GM19463 (cell line): Measurements from ENCODE around the gene EVX1.

ENCODE experiments used
- ATAC-seq: cut with Tn5 transposase; IDR thresholded peaks from one replicate; pipeline ENCODE4 v1.9.1; 2021; ENCODE audit warnings: mild to moderate bottlenecking, moderate library complexity; ENCODE audit not compliant: unreplicated experiment

The EVX1 gene

DNA sequence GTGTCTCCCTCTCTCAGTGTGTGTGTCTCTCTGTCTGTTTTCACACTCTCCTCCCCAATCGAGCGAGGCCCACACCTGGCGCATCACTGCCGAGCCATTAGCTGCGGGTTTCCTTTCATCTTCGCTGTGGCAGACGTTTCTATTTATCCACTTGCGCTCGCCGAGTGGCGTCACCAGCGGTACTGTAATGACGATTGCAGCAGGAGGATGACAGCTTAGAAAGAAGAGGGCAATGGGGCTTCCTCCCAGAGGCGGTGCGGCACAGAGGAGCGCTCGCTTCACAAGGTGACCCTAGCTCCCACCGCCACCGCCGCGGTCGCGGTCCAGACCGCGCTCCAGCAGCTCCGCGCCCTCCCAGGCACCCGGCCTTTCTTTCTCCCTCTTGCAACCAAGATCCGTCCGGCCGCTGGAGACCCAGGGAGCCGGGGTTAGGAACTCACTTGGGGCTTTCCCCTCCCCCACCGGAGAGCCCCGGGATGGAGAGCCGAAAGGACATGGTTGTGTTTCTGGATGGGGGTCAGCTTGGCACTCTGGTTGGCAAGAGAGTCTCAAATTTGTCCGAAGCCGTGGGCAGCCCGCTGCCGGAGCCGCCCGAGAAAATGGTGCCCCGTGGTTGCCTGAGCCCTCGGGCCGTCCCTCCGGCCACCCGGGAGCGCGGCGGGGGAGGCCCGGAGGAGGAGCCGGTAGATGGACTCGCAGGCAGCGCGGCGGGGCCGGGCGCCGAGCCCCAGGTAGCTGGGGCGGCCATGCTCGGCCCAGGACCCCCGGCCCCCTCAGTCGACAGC is at the start of gene EVX1:
Gene EVX1 (plus strand): TSS at position 248 of the 785 bp plus-strand sequence. CDS start 229 bp downstream, at position 477.
- no peak for ATAC-seq

DNA sequence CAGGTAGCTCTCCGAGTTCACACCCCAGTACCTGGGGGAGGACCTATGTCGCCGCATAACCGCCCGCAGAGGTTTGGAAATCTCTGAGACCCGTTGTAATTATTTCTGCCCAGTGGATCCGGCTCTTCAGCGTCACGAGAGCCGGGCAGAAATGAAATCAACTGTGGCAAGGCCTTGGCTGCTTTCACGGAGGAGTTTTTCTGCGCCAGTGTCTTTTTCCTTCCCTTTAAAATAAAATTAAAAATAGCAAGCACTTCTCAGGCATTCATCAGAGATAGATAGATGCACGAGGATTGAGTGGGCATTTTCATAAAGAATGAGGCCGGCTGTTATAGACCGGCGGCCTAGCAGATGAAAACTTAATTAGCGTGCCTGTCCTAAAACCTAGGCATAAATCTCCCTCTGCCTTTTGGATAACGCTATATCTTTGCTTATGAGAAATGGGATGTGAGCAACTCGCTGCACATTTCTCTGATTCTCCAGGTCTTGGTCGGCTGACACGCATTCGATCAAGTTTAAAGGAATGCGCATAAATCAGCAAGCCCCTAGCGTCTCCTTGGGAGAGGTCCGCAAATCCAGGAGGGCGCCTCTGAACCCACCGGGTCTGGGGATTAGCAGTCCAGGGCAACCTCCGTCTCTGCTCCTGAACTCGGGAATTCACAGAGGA is 49.1 kb upstream of the EVX1 start:
- ATAC-seq, result no peak

DNA sequence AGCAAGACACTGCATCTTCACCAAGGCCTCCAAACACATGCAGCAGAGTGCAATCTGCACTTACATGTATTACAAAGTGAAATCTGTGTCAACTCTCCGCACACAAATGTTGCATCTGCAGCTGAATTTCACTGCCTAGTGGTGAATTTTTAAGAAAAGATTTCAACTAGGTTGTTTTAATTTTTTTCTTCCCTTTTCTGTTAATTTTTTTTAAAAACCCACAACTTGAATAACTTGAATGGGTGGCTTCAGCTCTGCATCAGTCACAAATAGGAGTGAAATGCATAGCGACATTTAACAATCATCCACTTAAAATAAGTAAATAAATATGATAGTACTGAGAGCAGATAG is 48.6 kb upstream of the EVX1 start:
- no peak for ATAC-seq

- no peak for ATAC-seq
Measured at GRCh38 chr7:27194686-27195379, 47.8 kb upstream of the EVX1 start.

- ATAC-seq, result no peak
Measured at GRCh38 chr7:27196287-27196767, 46.3 kb upstream of the EVX1 start.

DNA sequence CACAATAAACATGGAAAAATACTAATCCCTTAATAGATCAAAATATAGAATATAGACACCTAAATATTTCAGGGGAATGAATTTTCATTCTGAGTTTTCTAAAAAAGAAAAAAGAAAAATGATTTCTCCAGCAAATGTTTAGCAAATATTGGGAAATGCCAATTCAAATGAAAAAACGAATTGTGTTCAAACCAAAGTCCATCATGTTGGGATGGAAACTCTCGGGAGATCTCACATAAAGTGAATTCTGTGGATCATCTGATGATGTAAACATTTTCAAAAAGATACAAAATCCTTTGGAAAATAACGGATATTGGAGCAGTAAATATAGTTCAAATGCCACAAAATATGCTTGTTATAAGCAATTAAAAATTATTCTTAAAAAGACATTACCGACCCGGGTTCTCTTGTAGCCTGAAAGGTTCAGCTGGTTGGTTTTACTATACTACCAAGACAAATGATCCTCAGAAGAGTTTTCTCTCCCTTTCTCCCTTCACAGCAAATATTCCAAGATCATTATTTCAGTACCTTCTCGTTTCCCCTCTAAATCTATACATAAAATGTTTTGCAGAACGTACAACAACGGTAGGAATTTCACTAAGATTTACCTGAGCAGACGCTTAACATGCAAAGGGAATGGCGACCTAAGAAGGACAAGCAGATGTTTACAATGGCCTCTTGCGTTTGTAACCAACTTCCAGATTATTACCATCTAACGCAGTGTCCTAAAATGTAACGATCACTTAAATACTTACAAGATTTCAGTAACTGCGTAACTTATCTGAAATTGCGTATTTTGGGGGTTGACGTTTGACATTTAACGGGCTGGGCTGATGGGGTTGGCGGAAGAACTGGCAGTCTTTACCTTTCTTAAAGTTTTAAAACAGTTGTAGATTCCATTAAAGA is 45.2 kb upstream of the EVX1 start:
- no peak for ATAC-seq

- ATAC-seq, result no peak
Measured at GRCh38 chr7:27198138-27198841, 44.3 kb upstream of the EVX1 start.

DNA sequence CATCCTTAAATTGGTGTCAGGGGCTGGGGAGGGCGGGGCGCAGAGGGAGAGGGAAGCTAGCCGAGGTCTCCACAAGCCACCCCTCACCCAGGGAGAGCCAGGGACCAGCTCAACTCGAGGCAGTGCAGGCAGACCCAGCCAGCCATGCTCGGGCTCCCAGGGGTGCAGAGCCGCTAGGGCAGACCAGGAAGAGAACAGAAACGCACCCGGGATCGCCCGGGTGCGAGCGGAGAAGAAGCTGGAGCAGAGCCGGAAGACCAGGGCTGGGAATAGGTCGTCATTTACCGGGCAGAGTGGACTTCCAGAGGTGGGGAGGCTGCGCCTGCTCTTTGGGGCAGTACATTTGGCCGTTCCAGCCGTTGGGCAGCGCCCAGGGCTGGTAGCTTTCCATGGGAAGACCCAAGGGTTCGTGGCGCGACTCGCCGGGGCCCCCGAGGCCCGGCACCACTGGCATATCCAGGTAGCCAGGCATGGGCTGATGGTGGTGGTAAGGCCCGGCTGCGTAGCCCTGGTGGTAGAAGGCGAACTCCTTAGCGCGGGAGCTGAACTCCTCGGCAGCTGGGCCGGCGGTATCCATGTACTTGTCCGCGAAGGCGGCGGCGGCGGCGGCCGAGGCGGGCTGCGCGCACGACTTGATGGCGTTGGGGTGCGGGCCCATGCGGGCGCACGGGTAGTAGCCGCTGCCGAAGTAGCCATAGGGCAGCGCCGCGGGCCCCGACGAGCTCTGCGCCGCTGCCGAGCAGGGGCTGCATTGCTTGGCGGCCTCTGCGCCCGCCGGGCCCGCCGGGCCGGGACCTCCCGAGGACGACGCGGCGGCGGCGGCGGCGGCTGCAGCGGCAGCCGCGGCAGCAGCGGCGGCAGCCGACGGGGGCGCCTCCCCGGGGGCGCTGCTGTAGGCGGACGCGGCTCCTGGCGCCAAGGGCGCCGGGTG is 43.5 kb upstream of the EVX1 start:
- ATAC-seq, result no peak

- no peak for ATAC-seq
Measured at GRCh38 chr7:27199849-27200760, 42.5 kb upstream of the EVX1 start, which contains the start of gene HOXA13. Gene HOXA13, minus strand, starts transcription at chr7:27200091. Its CDS starts 14 bp downstream, at chr7:27200077.

- ATAC-seq, result no peak
Measured at GRCh38 chr7:27200761-27201579, 41.6 kb upstream of the EVX1 start.

DNA sequence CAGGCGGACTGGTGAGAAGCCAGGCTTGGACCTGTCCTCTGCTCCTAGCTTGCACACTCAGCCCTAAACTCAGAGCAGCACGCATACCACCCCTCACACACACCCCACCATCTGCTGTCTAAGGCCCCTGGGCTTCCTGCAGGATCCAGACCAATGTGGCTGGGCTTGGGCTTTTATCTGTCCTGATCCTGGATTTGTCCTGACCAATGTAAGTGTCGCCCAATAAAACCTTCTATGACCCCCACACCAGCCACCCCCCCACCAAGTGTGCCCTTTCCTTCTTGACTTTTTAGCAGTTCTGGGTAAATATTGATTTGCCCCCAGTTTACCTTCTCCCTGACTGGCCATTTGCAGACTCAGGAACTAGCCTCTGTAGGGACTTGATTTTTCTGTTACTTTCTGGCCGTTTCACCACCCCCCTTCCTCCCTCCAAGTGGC is 41.0 kb upstream of the EVX1 start:
- no peak for ATAC-seq

- ATAC-seq, result no peak
Measured at GRCh38 chr7:27202018-27202861, 40.4 kb upstream of the EVX1 start.

GRCh38 chr7:27202862-27203134 is 39.8 kb upstream of the EVX1 start:
- ATAC-seq, result no peak

GRCh38 chr7:27203365-27203953 is 39.1 kb upstream of the EVX1 start:
- no peak for ATAC-seq

DNA sequence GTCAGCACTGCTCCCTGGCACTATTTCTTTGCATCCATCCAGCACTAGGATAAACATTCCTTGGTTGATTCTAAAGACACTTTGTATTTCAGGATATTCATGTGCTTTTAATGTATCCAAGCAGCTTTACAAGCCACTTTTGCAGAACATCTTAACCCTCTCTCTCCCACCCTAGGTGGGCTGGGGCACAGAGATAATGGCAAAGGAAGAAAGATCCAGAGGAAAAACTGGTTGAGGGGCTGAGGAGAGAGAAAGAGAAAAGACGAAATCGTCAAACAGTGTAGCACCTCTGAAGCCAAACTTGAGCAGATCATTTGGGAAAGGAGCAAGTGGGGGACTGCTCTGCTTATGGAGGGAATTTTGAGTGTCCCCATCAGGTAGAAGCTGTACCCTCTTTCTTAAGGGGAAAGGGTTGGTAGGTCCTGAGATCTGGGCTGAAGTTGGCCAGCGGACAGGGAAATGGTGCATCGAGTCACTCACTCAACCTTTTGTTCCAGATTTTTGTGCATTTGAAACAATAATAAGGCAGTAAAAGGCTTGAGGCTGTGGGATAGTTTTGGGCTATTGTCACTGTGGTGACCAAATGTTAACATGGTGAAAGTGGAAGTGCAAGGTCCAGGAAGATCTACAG is 38.5 kb upstream of the EVX1 start:
- no peak for ATAC-seq
